Gastrocnemius medialis (tissue), 4 donors: ENCODE measurements around the gene MARCKS.

Experiments
- CTCF ChIP-seq, 5 experiments: fragments of 450-650 bp in 3 of 5; fragments of 200-600 bp in 2 of 5; sonication (generic) in 2 of 5; IDR thresholded peaks in 4 of 5; conservative IDR thresholded peaks in 1 of 5; 1 replicate in 4 of 5; 2 replicates in 1 of 5; pipeline ENCODE4 v1.5.1; 2016 to 2019; ENCODE audit warnings: antibody characterized with exemption in 5 of 5, mild to moderate bottlenecking in 3 of 5, moderate library complexity in 3 of 5
- POLR2A ChIP-seq, 2 donors: fragments of 450-650 bp; IDR thresholded peaks; one replicate each; pipeline ENCODE4 v1.6.1; 2017; ENCODE audit warnings: antibody characterized with exemption in 2 of 2, mild to moderate bottlenecking in 2 of 2, moderate library complexity in 2 of 2

GRCh38 chr6:113903666-113904330 lies 46.7 kb downstream of the MARCKS start:
- no peak for TF ChIP-seq CTCF (IDR thresholded peaks at IDR 0.05 in 4 of 5, conservative IDR thresholded peaks at IDR 0.05 in 1 of 5)
- TF ChIP-seq POLR2A (IDR thresholded peaks at IDR 0.05) = no peak
